PFSK-1 (cell line): ENCODE measurements around the gene NLGN2.

Experiments
- POLR2AphosphoS5 ChIP-seq: IDR thresholded peaks from 2 replicates; pipeline ENCODE4 v1.6.1; 2012; ENCODE audit warnings: low read depth, mild to moderate bottlenecking, control low read depth, low read length, moderate library complexity
- REST ChIP-seq, 2 experiments: IDR thresholded peaks; 2 replicates each; pipeline versions ENCODE4 v1.6.1 to v1.8.0; 2011 to 2012; ENCODE audit warnings: low read depth in 2 of 2, low read length in 2 of 2, control low read depth in 1 of 2, inconsistent platforms in 1 of 2, mild to moderate bottlenecking in 1 of 2, moderate library complexity in 1 of 2; ENCODE audit not compliant: insufficient read depth in 1 of 2
- SIN3A ChIP-seq: IDR thresholded peaks from 2 replicates; pipeline ENCODE4 v1.6.1; 2012; ENCODE audit warnings: mild to moderate bottlenecking, low read length, moderate library complexity, borderline replicate concordance; ENCODE audit not compliant: insufficient read depth
- TAF1 ChIP-seq: IDR thresholded peaks from 2 replicates; pipeline ENCODE4 v1.6.1; 2012; ENCODE audit warnings: low read length, control low read depth, borderline replicate concordance; ENCODE audit not compliant: insufficient read depth

- no peak for TF ChIP-seq POLR2AphosphoS5
- no peak for TF ChIP-seq TAF1
- no peak for TF ChIP-seq REST (IDR thresholded peaks at IDR 0.05; ENCODE audit: insufficient read depth in 1 of 2, low read depth in 2 of 2, low read length in 2 of 2)
- TF ChIP-seq SIN3A: no peak
These were observed 52.4 kb downstream of the NLGN2 start for GRCh38 chr17:7459961-7460545.
